ENCODE results near the gene ATP13A3. TPM values are rescaled to one million over a fixed set of nuclear protein-coding genes. Genes with fewer than 3 reads are reported as not detected.

Gene ATP13A3
- total and polyA plus RNA-seq, 4 donors = 33.6 to 257 (median 56.4) TPM

- H3K27me3 ChIP-seq (ENCODE audit: control insufficient read depth in 4 of 4, insufficient read depth in 4 of 4, low read length in 3 of 4) = no peaks in the 10 kb centered on the region
- WGBS = 86% methylated on average over 4 of the region's 4 CpGs
- H3K9ac ChIP-seq (ENCODE audit: low read depth in 1 of 2, low read length in 2 of 2) = no peak overlapping the region
- peak in 1 of 2 donors; percentile 12 for TF ChIP-seq RAD21 (IDR thresholded peaks at IDR 0.05)
- no peak for TF ChIP-seq HNF4A (conservative IDR thresholded peaks at IDR 0.05)
- no peak overlapping the region for H3K4me3 ChIP-seq (ENCODE audit: low read depth in 1 of 3, low read length in 3 of 3)
- DNase-seq (ENCODE audit: low spot score) = no peak
- no peaks in the 10 kb centered on the region for H3K36me3 ChIP-seq (ENCODE audit: control insufficient read depth in 4 of 4, insufficient read depth in 3 of 4, low read depth in 1 of 4, low read length in 3 of 4)
- no peaks in the 10 kb centered on the region for H3K9me3 ChIP-seq (ENCODE audit: control insufficient read depth in 4 of 4, low read length in 3 of 4)
- no peak overlapping the region for H3K27ac ChIP-seq (ENCODE audit: low read depth in 1 of 2, low read length in 2 of 2)
- no peaks in the 10 kb centered on the region for H3K4me1 ChIP-seq (ENCODE audit: control insufficient read depth in 4 of 4, insufficient read depth in 4 of 4, low read length in 3 of 4)
Observed at GRCh38 chr3:194514626-194515025, 27.8 kb upstream of the ATP13A3 start.

DNA sequence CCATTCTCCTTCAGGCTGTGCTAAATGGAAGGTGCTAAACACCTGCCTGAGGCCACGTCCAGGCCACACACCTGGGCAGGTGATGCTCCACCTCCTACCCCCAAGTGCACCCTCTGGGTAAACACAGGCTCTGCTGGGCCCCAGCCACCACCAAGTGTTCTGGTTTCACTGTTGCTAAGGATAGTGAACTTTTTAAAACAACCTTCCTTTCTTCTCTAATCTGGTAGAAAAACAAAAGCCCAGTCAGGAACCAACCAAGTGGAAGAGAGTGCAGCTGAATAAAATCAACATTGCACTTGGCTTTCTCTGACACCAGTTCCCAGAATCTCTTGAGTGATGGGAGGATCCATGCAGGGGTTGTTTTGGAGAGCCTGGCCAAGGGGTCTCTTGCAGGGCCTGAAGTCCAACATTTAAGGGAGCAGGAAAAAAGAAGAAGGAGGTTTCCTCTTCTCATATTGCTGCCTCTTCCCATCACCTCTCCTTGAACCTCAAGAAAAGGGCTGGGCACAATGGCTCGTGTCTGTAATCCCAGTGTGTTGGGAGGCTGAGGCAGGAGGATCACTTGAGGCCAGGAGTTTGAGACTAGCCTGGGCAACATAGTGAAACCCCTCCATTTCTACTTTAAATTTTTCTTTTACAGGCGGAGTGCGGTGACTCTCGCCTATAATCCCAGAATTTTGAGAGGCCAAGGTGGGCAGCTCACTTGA is 26.2 kb upstream of the ATP13A3 start:
- no peak overlapping the region for H3K4me3 ChIP-seq (ENCODE audit: low read depth in 1 of 3, low read length in 3 of 3)
- no peaks in the 10 kb centered on the region for H3K9me3 ChIP-seq (ENCODE audit: control insufficient read depth in 4 of 4, low read length in 3 of 4)
- DNase-seq (ENCODE audit: low spot score) = no peak
- no peaks in the 10 kb centered on the region for H3K27me3 ChIP-seq (ENCODE audit: control insufficient read depth in 4 of 4, insufficient read depth in 4 of 4, low read length in 3 of 4)
- no peak overlapping the region for H3K9ac ChIP-seq (ENCODE audit: low read depth in 1 of 2, low read length in 2 of 2)
- WGBS = 86% methylated on average over 5 of the region's 5 CpGs
- peak overlapping the region in 1 of 2 donors; percentile 11 for H3K27ac ChIP-seq (ENCODE audit: low read depth in 1 of 2, low read length in 2 of 2)
- H3K4me1 ChIP-seq (ENCODE audit: control insufficient read depth in 4 of 4, insufficient read depth in 4 of 4, low read length in 3 of 4) = no peaks in the 10 kb centered on the region
- no peaks in the 10 kb centered on the region for H3K36me3 ChIP-seq (ENCODE audit: control insufficient read depth in 4 of 4, insufficient read depth in 3 of 4, low read depth in 1 of 4, low read length in 3 of 4)
- TF ChIP-seq YY1 (IDR thresholded peaks at IDR 0.05) (no peak), RXRA (IDR thresholded peaks at IDR 0.05) (peak in 1 of 2 donors; percentile 9)

- Histone ChIP-seq H3K4me1 (ENCODE audit: control insufficient read depth in 4 of 4, insufficient read depth in 4 of 4, low read length in 3 of 4) (peaks cover 0 to 2% (median 0%) of the 10 kb centered on the region in 4 donors), H3K27ac (ENCODE audit: low read depth in 1 of 2, low read length in 2 of 2) (no peak overlapping the region), H3K9me3 (ENCODE audit: control insufficient read depth in 4 of 4, low read length in 3 of 4) (no peaks in the 10 kb centered on the region), H3K9ac (ENCODE audit: low read depth in 1 of 2, low read length in 2 of 2) (peak overlapping the region in 1 of 2 donors; percentile 22), H3K36me3 (ENCODE audit: control insufficient read depth in 4 of 4, insufficient read depth in 3 of 4, low read depth in 1 of 4, low read length in 3 of 4) (no peaks in the 10 kb centered on the region), H3K27me3 (ENCODE audit: control insufficient read depth in 4 of 4, insufficient read depth in 4 of 4, low read length in 3 of 4) (no peaks in the 10 kb centered on the region), H3K4me3 (ENCODE audit: low read depth in 1 of 3, low read length in 3 of 3) (no peak overlapping the region)
- no peak for TF ChIP-seq RAD21 (IDR thresholded peaks at IDR 0.05)
- no peak for TF ChIP-seq TAF1 (conservative IDR thresholded peaks at IDR 0.05)
- TF ChIP-seq, protein P1, sequence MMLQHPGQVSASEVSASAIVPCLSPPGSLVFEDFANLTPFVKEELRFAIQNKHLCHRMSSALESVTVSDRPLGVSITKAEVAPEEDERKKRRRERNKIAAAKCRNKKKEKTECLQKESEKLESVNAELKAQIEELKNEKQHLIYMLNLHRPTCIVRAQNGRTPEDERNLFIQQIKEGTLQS (IDR thresholded peaks at IDR 0.05) = no peak
- no peak for TF ChIP-seq YY1 (IDR thresholded peaks at IDR 0.05)
- TF ChIP-seq HNF4G (IDR thresholded peaks at IDR 0.05) = no peak
- TF ChIP-seq EGR1 (IDR thresholded peaks at IDR 0.05; ENCODE audit: low read depth in 2 of 2) = no peak
- no peak for TF ChIP-seq JUND (IDR thresholded peaks at IDR 0.05)
- no peak for DNase-seq (ENCODE audit: low spot score)
- 81% methylated on average over 14 of the region's 14 CpGs for WGBS
Observed at GRCh38 chr3:194508491-194509453, 22.0 kb upstream of the ATP13A3 start.

DNA sequence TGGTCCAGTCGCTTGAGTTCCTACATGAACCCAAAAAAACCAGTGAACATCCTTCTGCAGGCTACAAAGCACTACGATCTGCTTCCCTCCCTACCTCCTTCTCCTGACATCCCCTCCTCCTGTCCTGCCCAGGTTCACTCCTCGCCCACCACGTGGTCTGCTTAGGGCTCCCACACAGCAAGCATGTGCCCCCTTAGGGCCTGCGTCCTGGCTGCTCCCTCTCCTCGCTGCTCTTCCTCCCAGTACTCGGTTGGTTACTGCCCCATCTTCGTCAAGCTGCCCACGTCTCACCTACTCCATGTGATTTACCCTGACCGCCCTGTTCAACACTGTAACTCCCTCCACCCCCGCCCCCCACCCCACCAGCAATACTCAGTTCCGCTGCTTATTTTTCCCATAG is 20.8 kb upstream of the ATP13A3 start:
- TF ChIP-seq FOXA2 (IDR thresholded peaks at IDR 0.05) (no peak), CTCF (IDR thresholded peaks at IDR 0.05; ENCODE audit: low read depth, low read length, missing input control) (no peak), MAX (IDR thresholded peaks at IDR 0.05) (no peak), HNF4A (conservative IDR thresholded peaks at IDR 0.05) (no peak), RAD21 (IDR thresholded peaks at IDR 0.05) (no peak), SP1 (IDR thresholded peaks at IDR 0.05) (no peak)
- TF ChIP-seq, protein P1 (IDR thresholded peaks at IDR 0.05) = no peak
- no peak for DNase-seq (ENCODE audit: low spot score)
- Histone ChIP-seq H3K27me3 (ENCODE audit: control insufficient read depth in 4 of 4, insufficient read depth in 4 of 4, low read length in 3 of 4) (no peaks in the 10 kb centered on the region), H3K36me3 (ENCODE audit: control insufficient read depth in 4 of 4, insufficient read depth in 3 of 4, low read depth in 1 of 4, low read length in 3 of 4) (no peaks in the 10 kb centered on the region), H3K9ac (ENCODE audit: low read depth in 1 of 2, low read length in 2 of 2) (no peak overlapping the region), H3K4me1 (ENCODE audit: control insufficient read depth in 4 of 4, insufficient read depth in 4 of 4, low read length in 3 of 4) (peaks cover 0 to 2% (median 0%) of the 10 kb centered on the region in 4 donors), H3K9me3 (ENCODE audit: control insufficient read depth in 4 of 4, low read length in 3 of 4) (no peaks in the 10 kb centered on the region), H3K27ac (ENCODE audit: low read depth in 1 of 2, low read length in 2 of 2) (no peak overlapping the region), H3K4me3 (ENCODE audit: low read depth in 1 of 3, low read length in 3 of 3) (no peak overlapping the region)
- 93% methylated on average over 12 of the region's 12 CpGs for WGBS
